ENCODE measurements around the gene CTDNEP1. TPM values are rescaled to one million over a fixed set of nuclear protein-coding genes. Genes with fewer than 3 reads are reported as not detected.
"Not testable (repeated sequence)": the region's sequence is repeated elsewhere in the genome, so short reads cannot be mapped to it uniquely, and the experiment has no call there.

The CTDNEP1 gene
- total and polyA plus RNA-seq, 4 donors = 44.4 to 181 (median 113) TPM

- no peaks in the 10 kb centered on the region for H3K27me3 ChIP-seq (ENCODE audit: control insufficient read depth, insufficient read depth, low read length)
- peak overlapping the region; percentile 100 for H3K27ac ChIP-seq (ENCODE audit: low read depth, low read length)
- peaks cover 31% of the 10 kb centered on the region for H3K4me1 ChIP-seq (ENCODE audit: control insufficient read depth, insufficient read depth, low read length)
- peak overlapping the region; percentile 98 for H3K4me3 ChIP-seq (ENCODE audit: low read depth, low read length)
- whole genome bisulfite sequencing (ENCODE audit: insufficient coverage) = under 1% methylated on average over 50 of the region's 55 CpGs
- DNase-seq (ENCODE audit: low read depth in 4 of 6, low spot score in 6 of 6) = peak in 2 of 6 donors; percentile 19 to 33
- no peaks in the 10 kb centered on the region for H3K9me3 ChIP-seq (ENCODE audit: control insufficient read depth, insufficient read depth, low read length)
- H3K36me3 ChIP-seq (ENCODE audit: control insufficient read depth, insufficient read depth, low read length) = peaks cover 26% of the 10 kb centered on the region
These were observed 573 bp downstream of the CTDNEP1 start for GRCh38 chr17:7250695-7251627.

GRCh38 chr17:7249830-7250229 lies 1.7 kb downstream of the CTDNEP1 start:
- H3K27me3 ChIP-seq (ENCODE audit: control insufficient read depth, insufficient read depth, low read length) = no peaks in the 10 kb centered on the region
- 91% methylated on average over 7 of the region's 7 CpGs for WGBS (ENCODE audit: insufficient coverage)
- H3K9me3 ChIP-seq (ENCODE audit: control insufficient read depth, insufficient read depth, low read length) = no peaks in the 10 kb centered on the region
- no peak overlapping the region for H3K27ac ChIP-seq (ENCODE audit: low read depth, low read length)
- H3K36me3 ChIP-seq (ENCODE audit: control insufficient read depth, insufficient read depth, low read length) = peaks cover 25% of the 10 kb centered on the region
- peaks cover 31% of the 10 kb centered on the region for H3K4me1 ChIP-seq (ENCODE audit: control insufficient read depth, insufficient read depth, low read length)
- peak in 1 of 6 donors; percentile 1 for DNase-seq (ENCODE audit: low read depth in 4 of 6, low spot score in 6 of 6)
- H3K4me3 ChIP-seq (ENCODE audit: low read depth, low read length) = peak overlapping the region; percentile 98

GRCh38 chr17:7249214-7249613 lies 2.3 kb downstream of the CTDNEP1 start:
- Histone ChIP-seq H3K9me3 (ENCODE audit: control insufficient read depth, insufficient read depth, low read length) (no peaks in the 10 kb centered on the region), H3K27ac (ENCODE audit: low read depth, low read length) (no peak overlapping the region), H3K36me3 (ENCODE audit: control insufficient read depth, insufficient read depth, low read length) (peaks cover 25% of the 10 kb centered on the region), H3K4me1 (ENCODE audit: control insufficient read depth, insufficient read depth, low read length) (peaks cover 31% of the 10 kb centered on the region), H3K27me3 (ENCODE audit: control insufficient read depth, insufficient read depth, low read length) (no peaks in the 10 kb centered on the region), H3K4me3 (ENCODE audit: low read depth, low read length) (no peak overlapping the region)
- peak in 1 of 6 donors; percentile 1 for DNase-seq (ENCODE audit: low read depth in 4 of 6, low spot score in 6 of 6)
- WGBS (ENCODE audit: insufficient coverage) = 93% methylated on average over 6 of the region's 6 CpGs

- Histone ChIP-seq H3K27ac (ENCODE audit: low read depth, low read length) (no peak overlapping the region), H3K36me3 (ENCODE audit: control insufficient read depth, insufficient read depth, low read length) (peaks cover 28% of the 10 kb centered on the region)
- WGBS (ENCODE audit: insufficient coverage) = 77% methylated on average over 2 of the region's 4 CpGs
These were observed 2.7 kb downstream of the CTDNEP1 start for GRCh38 chr17:7248796-7249195.

GRCh38 chr17:7246779-7247178 lies 4.8 kb downstream of the CTDNEP1 start:
- no CpG with 5 or more reads among the region's 5 CpGs for WGBS (ENCODE audit: insufficient coverage)
- H3K4me1 ChIP-seq (ENCODE audit: control insufficient read depth, insufficient read depth, low read length) = peaks cover 34% of the 10 kb centered on the region
- H3K9me3 ChIP-seq (ENCODE audit: control insufficient read depth, insufficient read depth, low read length) = no peaks in the 10 kb centered on the region
- H3K27ac ChIP-seq (ENCODE audit: low read depth, low read length) = no peak overlapping the region
- H3K4me3 ChIP-seq (ENCODE audit: low read depth, low read length) = no peak overlapping the region
- H3K27me3 ChIP-seq (ENCODE audit: control insufficient read depth, insufficient read depth, low read length) = no peaks in the 10 kb centered on the region
- peaks cover 32% of the 10 kb centered on the region for H3K36me3 ChIP-seq (ENCODE audit: control insufficient read depth, insufficient read depth, low read length)
- DNase-seq (ENCODE audit: low read depth in 4 of 6, low spot score in 6 of 6) = no peak

More at GRCh38 chr17:7248796-7249195, 2.7 kb downstream of the CTDNEP1 start:
- Histone ChIP-seq H3K4me3 (ENCODE audit: low read depth, low read length) (no peak overlapping the region), H3K27me3 (ENCODE audit: control insufficient read depth, insufficient read depth, low read length) (no peaks in the 10 kb centered on the region), H3K4me1 (ENCODE audit: control insufficient read depth, insufficient read depth, low read length) (peaks cover 34% of the 10 kb centered on the region), H3K9me3 (ENCODE audit: control insufficient read depth, insufficient read depth, low read length) (no peaks in the 10 kb centered on the region)
- DNase-seq (ENCODE audit: low read depth in 4 of 6, low spot score in 6 of 6) = no peak

GRCh38 chr17:7243838-7244237 lies 7.7 kb downstream of the CTDNEP1 start:
- H3K4me3 ChIP-seq (ENCODE audit: low read depth, low read length) = not testable (repeated sequence)

GRCh38 chr17:7243453-7243729 lies 8.1 kb downstream of the CTDNEP1 start:
- WGBS (ENCODE audit: insufficient coverage) = 17% methylated on average over 1 of the region's 2 CpGs
- no peaks in the 10 kb centered on the region for H3K9me3 ChIP-seq (ENCODE audit: control insufficient read depth, insufficient read depth, low read length)
- no peaks in the 10 kb centered on the region for H3K27me3 ChIP-seq (ENCODE audit: control insufficient read depth, insufficient read depth, low read length)
- peaks cover 43% of the 10 kb centered on the region for H3K36me3 ChIP-seq (ENCODE audit: control insufficient read depth, insufficient read depth, low read length)
- peak overlapping the region; percentile 89 for H3K4me3 ChIP-seq (ENCODE audit: low read depth, low read length)
- peak overlapping the region; percentile 100 for H3K27ac ChIP-seq (ENCODE audit: low read depth, low read length)
- peaks cover 22% of the 10 kb centered on the region for H3K4me1 ChIP-seq (ENCODE audit: control insufficient read depth, insufficient read depth, low read length)
- DNase-seq (ENCODE audit: low read depth in 4 of 6, low spot score in 6 of 6) = no peak

More at GRCh38 chr17:7243838-7244237, 7.7 kb downstream of the CTDNEP1 start:
- not testable (repeated sequence) for H3K27me3 ChIP-seq (ENCODE audit: control insufficient read depth, insufficient read depth, low read length); DNase-seq (ENCODE audit: low read depth in 4 of 6, low spot score in 6 of 6); H3K27ac ChIP-seq (ENCODE audit: low read depth, low read length); H3K9me3 ChIP-seq (ENCODE audit: control insufficient read depth, insufficient read depth, low read length)
- peaks cover 26% of the 10 kb centered on the region for H3K4me1 ChIP-seq (ENCODE audit: control insufficient read depth, insufficient read depth, low read length)
- H3K36me3 ChIP-seq (ENCODE audit: control insufficient read depth, insufficient read depth, low read length) = peaks cover 43% of the 10 kb centered on the region
- 86% methylated on average over 4 of the region's 10 CpGs for WGBS (ENCODE audit: insufficient coverage)

- WGBS (ENCODE audit: insufficient coverage) = under 1% methylated on average over 49 of the region's 49 CpGs
- H3K27me3 ChIP-seq (ENCODE audit: control insufficient read depth, insufficient read depth, low read length) = no peaks in the 10 kb centered on the region
- DNase-seq (ENCODE audit: low read depth in 4 of 6, low spot score in 6 of 6) = peak; percentile 94 to 100 (median 98)
- peaks cover 43% of the 10 kb centered on the region for H3K36me3 ChIP-seq (ENCODE audit: control insufficient read depth, insufficient read depth, low read length)
- peak overlapping the region; percentile 89 for H3K4me3 ChIP-seq (ENCODE audit: low read depth, low read length)
- no peaks in the 10 kb centered on the region for H3K9me3 ChIP-seq (ENCODE audit: control insufficient read depth, insufficient read depth, low read length)
- peaks cover 22% of the 10 kb centered on the region for H3K4me1 ChIP-seq (ENCODE audit: control insufficient read depth, insufficient read depth, low read length)
- H3K27ac ChIP-seq (ENCODE audit: low read depth, low read length) = peak overlapping the region; percentile 100
These were observed 8.6 kb downstream of the CTDNEP1 start for GRCh38 chr17:7242717-7243452.

GRCh38 chr17:7241783-7242716 lies 9.5 kb downstream of the CTDNEP1 start, which contains the start of gene GABARAP:
Gene GABARAP, minus strand, starts transcription at chr17:7242449. Its CDS starts 119 bp downstream, at chr17:7242330.
- H3K27ac ChIP-seq (ENCODE audit: low read depth, low read length) = peak within 1 kb of the TSS; percentile 100
- peaks cover 27% of the 10 kb centered on the region for H3K4me1 ChIP-seq (ENCODE audit: control insufficient read depth, insufficient read depth, low read length)
- H3K9me3 ChIP-seq (ENCODE audit: control insufficient read depth, insufficient read depth, low read length) = no peaks in the 10 kb centered on the region
- 0% methylated on average over 45 of the region's 62 CpGs for WGBS (ENCODE audit: insufficient coverage)
- no peaks in the 10 kb centered on the region for H3K27me3 ChIP-seq (ENCODE audit: control insufficient read depth, insufficient read depth, low read length)
- H3K4me3 ChIP-seq (ENCODE audit: low read depth, low read length) = peak within 1 kb of the TSS; percentile 89
- peaks cover 43% of the 10 kb centered on the region for H3K36me3 ChIP-seq (ENCODE audit: control insufficient read depth, insufficient read depth, low read length)
- DNase-seq (ENCODE audit: low read depth in 4 of 6, low spot score in 6 of 6) = peak; percentile 92 to 99 (median 96)

All from spinal cord (tissue), 10 donors.